ENCODE measurements around the gene SLC37A1.

Gene SLC37A1

GRCh38 chr21:42553435-42553834 is 39.8 kb downstream of the SLC37A1 start:
- no peak overlapping the region for H3K27ac ChIP-seq

GRCh38 chr21:42554251-42554961 is 40.8 kb downstream of the SLC37A1 start:
- Histone ChIP-seq H3K4me3 (no peak overlapping the region), H3K27ac (peak overlapping the region in 1 of 21 experiments; percentile 15)

More at GRCh38 chr21:42553435-42553834, 39.8 kb downstream of the SLC37A1 start:
- no peak overlapping the region for H3K4me3 ChIP-seq

- Histone ChIP-seq H3K4me3 (no peak overlapping the region), H3K27ac (no peak overlapping the region)
Measured at GRCh38 chr21:42555756-42556438, 42.2 kb downstream of the SLC37A1 start.

GRCh38 chr21:42556476-42556875 is 42.8 kb downstream of the SLC37A1 start:
- Histone ChIP-seq H3K27ac (no peak overlapping the region), H3K4me3 (no peak overlapping the region)

GRCh38 chr21:42556960-42557359 is 43.3 kb downstream of the SLC37A1 start:
- H3K27ac ChIP-seq = no peak overlapping the region
- H3K4me3 ChIP-seq = no peak overlapping the region

GRCh38 chr21:42557420-42557819 is 43.8 kb downstream of the SLC37A1 start:
- no peak overlapping the region for H3K4me3 ChIP-seq
- no peak overlapping the region for H3K27ac ChIP-seq

- Histone ChIP-seq H3K4me3 (no peak overlapping the region), H3K27ac (no peak overlapping the region)
Measured at GRCh38 chr21:42558368-42558767, 44.7 kb downstream of the SLC37A1 start.

GRCh38 chr21:42558846-42559245 is 45.2 kb downstream of the SLC37A1 start:
- no peak overlapping the region for H3K27ac ChIP-seq

GRCh38 chr21:42559326-42559725 is 45.7 kb downstream of the SLC37A1 start:
- Histone ChIP-seq H3K4me3 (no peak overlapping the region), H3K27ac (no peak overlapping the region)

More at GRCh38 chr21:42558846-42559245, 45.2 kb downstream of the SLC37A1 start:
- no peak overlapping the region for H3K4me3 ChIP-seq

- peak overlapping the region in 4 of 21 experiments; percentile 1 to 59 (median 24) for H3K27ac ChIP-seq
- H3K4me3 ChIP-seq = no peak overlapping the region
Measured at GRCh38 chr21:42560517-42561179, 47.0 kb downstream of the SLC37A1 start.

- Histone ChIP-seq H3K4me3 (no peak overlapping the region), H3K27ac (peak overlapping the region in 2 of 21 experiments; percentile 10 to 41)
Measured at GRCh38 chr21:42561762-42562650, 48.4 kb downstream of the SLC37A1 start.

GRCh38 chr21:42562816-42563215 is 49.2 kb downstream of the SLC37A1 start:
- peak overlapping the region in 1 of 21 experiments; percentile 1 for H3K27ac ChIP-seq
- H3K4me3 ChIP-seq = no peak overlapping the region

- peak overlapping the region in 2 of 21 experiments; percentile 1 to 17 for H3K27ac ChIP-seq
- no peak overlapping the region for H3K4me3 ChIP-seq
Measured at GRCh38 chr21:42563261-42563660, 49.6 kb downstream of the SLC37A1 start.

GRCh38 chr21:42563686-42564085 is 50.0 kb downstream of the SLC37A1 start:
- Histone ChIP-seq H3K4me3 (no peak overlapping the region), H3K27ac (peak overlapping the region in 1 of 21 experiments; percentile 1)

GRCh38 chr21:42564561-42564971 is 50.9 kb downstream of the SLC37A1 start:
- Histone ChIP-seq H3K27ac (no peak overlapping the region), H3K4me3 (no peak overlapping the region)

- Histone ChIP-seq H3K4me3 (no peak overlapping the region), H3K27ac (no peak overlapping the region)
Measured at GRCh38 chr21:42565206-42565810, 51.7 kb downstream of the SLC37A1 start.

GRCh38 chr21:42565886-42566523 is 52.4 kb downstream of the SLC37A1 start:
- Histone ChIP-seq H3K4me3 (no peak overlapping the region), H3K27ac (no peak overlapping the region)

GRCh38 chr21:42566524-42567213 is 53.0 kb downstream of the SLC37A1 start:
- Histone ChIP-seq H3K4me3 (no peak overlapping the region), H3K27ac (no peak overlapping the region)

Measured in skin epidermis (tissue), 12 donors.